ENCODE measurements around the gene FAM3C.

Gene FAM3C

GRCh38 chr7:121300685-121301420, 95.3 kb downstream of the FAM3C start:
- Histone ChIP-seq H3K36me3 (ENCODE audit: control insufficient read depth in 1 of 2, insufficient read depth in 2 of 2, low read depth in 1 of 2, low read length in 2 of 2) (peaks cover 0 to 5% of the 10 kb centered on the region in 2 experiments), H3K4me1 (ENCODE audit: control insufficient read depth, insufficient read depth, low read depth, low read length) (peaks cover 4% of the 10 kb centered on the region), H3K79me1 (replicated peaks; ENCODE audit: low read length, poor library complexity, severe bottlenecking) (no peaks in the 10 kb centered on the region), H2BK15ac (ENCODE audit: low read depth, poor library complexity, severe bottlenecking) (no peak overlapping the region), H3K23ac (ENCODE audit: low read length in 2 of 2) (no peak overlapping the region), H4K91ac (ENCODE audit: low read length) (no peak overlapping the region), H3K9ac (ENCODE audit: low read length) (no peak overlapping the region), H2BK120ac (ENCODE audit: low read depth, low read length) (no peak overlapping the region), H3K14ac (ENCODE audit: low read length in 2 of 2) (no peak overlapping the region), H3K4me3 (ENCODE audit: insufficient read depth in 1 of 2, low read depth in 1 of 2, low read length in 2 of 2) (no peak overlapping the region), H3K4ac (ENCODE audit: low read depth in 1 of 2, low read length in 2 of 2) (no peak overlapping the region), H3K9me3 (ENCODE audit: control insufficient read depth, low read length) (no peaks in the 10 kb centered on the region), H3K18ac (ENCODE audit: low read depth in 1 of 2, low read length in 2 of 2) (no peak overlapping the region), H2BK5ac (ENCODE audit: low read depth, low read length, poor library complexity, severe bottlenecking) (no peak overlapping the region), H3K4me2 (ENCODE audit: low read length, poor library complexity, severe bottlenecking) (no peak overlapping the region), H2AFZ (ENCODE audit: low read depth, low read length) (no peak overlapping the region), H3K27me3 (ENCODE audit: control insufficient read depth in 1 of 2, insufficient read depth in 1 of 2, low read length in 2 of 2) (no peaks in the 10 kb centered on the region), H2AK5ac (ENCODE audit: low read length, severe bottlenecking) (no peak overlapping the region), H4K8ac (ENCODE audit: low read length) (no peak overlapping the region), H2BK12ac (ENCODE audit: low read length in 2 of 2) (no peak overlapping the region), H3K27ac (ENCODE audit: low read length, poor library complexity, severe bottlenecking) (no peak overlapping the region)
- DNase-seq = no peak
- WGBS = no CpG with 5 or more reads among the region's 2 CpGs
